ENCODE data around the gene DLGAP4.

GRCh38 chr20:36275011-36275410 is 31.1 kb upstream of the DLGAP4 start:
- no peak for TF ChIP-seq CTCF (IDR thresholded peaks at IDR 0.05; ENCODE audit: low read length)
- no peak for TF ChIP-seq EZH2 (optimal IDR thresholded peaks at IDR 0.05; ENCODE audit: low read depth, low read length)
